Renal cortex interstitium (tissue), 11 donors: Measurements from ENCODE around the gene SLC2A9. TPM values are rescaled to one million over a fixed set of nuclear protein-coding genes. Genes with fewer than 3 reads are reported as not detected.
A peak's percentile ranks its signal among the peaks of the same experiment; 100 is the strongest.
"Not testable (repeated sequence)": the region's sequence is repeated elsewhere in the genome, so short reads cannot be mapped to it uniquely, and the experiment has no call there.

Source experiments
- DNase-seq, 11 donors: peaks; one replicate each; pipeline ENCODE4 v3.0.0-alpha.2; 2013; ENCODE audit warnings: low read depth in 9 of 11, low spot score in 4 of 11; ENCODE audit errors: extremely low read depth in 1 of 11
- polyA plus RNA-seq, 3 donors: library from polyadenylated mRNA; unstranded; fragments of 120-200 nt; gene quantifications; one replicate each; pipeline ENCODE4 v1.2.1, GENCODE V29; 2013; ENCODE audit not compliant: insufficient read length in 3 of 3

The SLC2A9 gene
- polyA plus RNA-seq, 3 donors = 10.0 to 11.1 (median 10.8) TPM

- DNase-seq = no peak
Measured at GRCh38 chr4:9820343-9820742, 201.0 kb downstream of the SLC2A9 start.

DNA sequence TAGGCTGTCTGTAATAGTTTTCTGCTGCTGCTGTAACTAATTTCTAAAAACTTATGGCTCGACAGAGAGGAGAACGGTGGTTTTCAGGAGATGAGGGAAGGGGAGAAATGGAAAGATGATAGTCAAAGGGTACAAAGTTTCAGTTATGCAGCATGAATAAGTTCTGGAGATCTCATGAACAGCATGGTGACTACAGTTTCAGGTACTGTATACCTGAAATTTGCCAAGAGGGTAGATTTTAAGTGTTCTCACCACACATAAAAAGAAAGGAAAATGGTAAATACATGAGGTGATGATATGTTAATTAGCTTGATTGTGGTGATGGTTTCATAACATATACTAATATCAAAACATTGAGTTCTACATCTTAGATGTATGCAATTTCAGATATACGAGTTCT, 205.0 kb downstream of the SLC2A9 start:
- DNase-seq = no peak

GRCh38 chr4:9812501-9813340, 208.6 kb downstream of the SLC2A9 start:
- DNase-seq = no peak

DNA sequence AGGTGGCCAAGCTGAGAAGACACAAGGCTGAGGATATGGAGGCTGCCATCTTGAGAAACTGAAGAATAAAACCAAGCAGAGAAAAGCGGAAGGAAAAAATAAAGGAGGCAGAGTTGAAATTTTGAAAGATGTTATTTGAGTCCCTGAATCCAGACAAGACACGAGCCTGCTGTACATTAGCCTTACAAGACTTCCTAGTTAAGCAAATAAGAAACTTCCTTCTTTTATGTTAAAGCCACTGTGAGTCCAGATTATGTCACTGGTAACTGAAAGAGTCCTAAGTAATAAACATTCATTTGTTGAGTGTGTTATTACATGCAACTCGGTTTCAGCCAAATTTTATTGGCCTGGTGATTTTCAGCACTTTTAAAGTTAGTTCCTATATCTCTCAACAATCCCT, 209.5 kb downstream of the SLC2A9 start:
- no peak for DNase-seq

DNA sequence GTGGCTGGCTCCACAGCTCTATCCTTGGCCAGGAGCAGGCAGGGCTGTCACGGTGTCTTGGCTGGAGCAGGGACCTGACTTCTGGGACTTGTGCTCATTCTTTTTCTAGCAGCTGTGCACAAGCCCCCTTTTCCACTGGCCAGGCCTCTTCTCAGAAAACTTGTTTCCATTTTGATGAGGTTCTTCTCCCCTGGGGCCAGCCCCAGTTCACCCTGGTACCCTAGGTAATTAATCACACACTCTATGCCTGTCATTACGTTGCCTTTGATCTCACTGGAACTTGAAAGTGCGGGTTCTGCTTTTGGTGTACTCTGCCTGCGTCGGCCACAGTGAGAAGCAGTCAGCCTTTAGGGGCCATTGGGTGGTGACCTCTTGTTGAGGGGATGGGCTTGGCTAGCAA, 213.2 kb downstream of the SLC2A9 start:
- DNase-seq = no peak

- DNase-seq = no peak
Measured at GRCh38 chr4:9804918-9805317, 216.4 kb downstream of the SLC2A9 start.

DNA sequence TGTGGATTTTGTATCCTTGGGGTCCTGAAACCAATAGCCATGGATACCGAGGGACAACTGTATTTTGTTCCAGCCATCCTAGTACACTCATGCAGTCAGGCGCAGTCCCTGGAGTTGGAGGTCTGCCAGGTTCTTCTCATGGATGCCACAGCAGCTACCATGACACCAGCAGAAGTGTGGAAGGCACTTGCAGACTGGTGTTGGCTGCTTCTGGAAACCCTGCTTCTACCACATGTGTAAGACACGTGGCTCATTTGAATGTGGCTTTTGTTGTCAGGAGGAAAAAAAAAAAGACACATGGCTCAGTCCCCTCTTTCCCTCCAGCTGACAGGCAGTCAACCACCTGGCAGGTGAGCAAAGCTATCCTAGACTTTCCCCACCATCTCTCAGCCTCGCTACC, 220.4 kb downstream of the SLC2A9 start:
- no peak for DNase-seq

DNA sequence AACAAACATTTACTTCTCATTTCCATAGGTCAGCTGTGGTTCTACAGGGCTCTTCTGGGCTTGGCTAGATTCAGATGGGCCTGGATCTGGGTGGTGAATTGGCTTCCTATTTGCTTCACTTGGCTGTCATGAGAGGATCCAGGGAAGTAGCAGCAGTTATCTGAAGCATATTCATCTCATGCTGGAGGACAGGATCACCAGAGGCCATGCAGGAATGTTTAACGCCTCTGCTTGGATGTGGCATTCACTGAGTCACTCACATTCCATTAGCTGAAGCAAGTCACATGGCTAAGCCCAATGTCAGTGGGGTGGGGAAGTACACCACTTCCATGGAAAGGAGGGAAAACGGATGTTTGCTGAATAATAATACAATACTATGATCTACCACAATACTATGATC, 224.7 kb downstream of the SLC2A9 start:
- DNase-seq = not testable (repeated sequence)

- DNase-seq = no peak
Measured at GRCh38 chr4:9792381-9792780, 228.9 kb downstream of the SLC2A9 start.

- not testable (repeated sequence) for DNase-seq
Measured at GRCh38 chr4:9785891-9786290, 235.4 kb downstream of the SLC2A9 start.

DNA sequence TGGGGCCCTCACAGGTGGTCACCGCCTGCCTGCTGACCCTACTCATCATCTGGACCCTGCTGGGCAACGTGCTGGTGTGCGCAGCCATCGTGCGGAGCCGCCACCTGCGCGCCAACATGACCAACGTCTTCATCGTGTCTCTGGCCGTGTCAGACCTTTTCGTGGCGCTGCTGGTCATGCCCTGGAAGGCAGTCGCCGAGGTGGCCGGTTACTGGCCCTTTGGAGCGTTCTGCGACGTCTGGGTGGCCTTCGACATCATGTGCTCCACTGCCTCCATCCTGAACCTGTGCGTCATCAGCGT, 239.2 kb downstream of the SLC2A9 start:
- DNase-seq = no peak

- peak in 5 of 11 donors; percentile 14 to 27 (median 19) for DNase-seq
Measured at GRCh38 chr4:9781343-9782135, 239.8 kb downstream of the SLC2A9 start, which contains the start of gene DRD5. Gene DRD5 (plus strand): TSS chr4:9781634. CDS start chr4:9782030, 396 bp downstream.

Other genes starting within 250 kb of the SLC2A9 start
- 1 to 10 TPM in 1 of 3 donors, under 1 TPM in 2; 0.76 to 1.0 (median 0.81) TPM for gene DRD5, start 239.9 kb downstream of the SLC2A9 start, polyA plus RNA-seq
- 100 to 1,000 TPM; 185 to 200 (median 191) TPM for gene WDR1, start 95.3 kb upstream of the SLC2A9 start, polyA plus RNA-seq